Measurements from ENCODE around the gene ZNF248.

GRCh38 chr10:37762287-37762686 is 95.1 kb downstream of the ZNF248 start:
- TF ChIP-seq, protein P1, sequence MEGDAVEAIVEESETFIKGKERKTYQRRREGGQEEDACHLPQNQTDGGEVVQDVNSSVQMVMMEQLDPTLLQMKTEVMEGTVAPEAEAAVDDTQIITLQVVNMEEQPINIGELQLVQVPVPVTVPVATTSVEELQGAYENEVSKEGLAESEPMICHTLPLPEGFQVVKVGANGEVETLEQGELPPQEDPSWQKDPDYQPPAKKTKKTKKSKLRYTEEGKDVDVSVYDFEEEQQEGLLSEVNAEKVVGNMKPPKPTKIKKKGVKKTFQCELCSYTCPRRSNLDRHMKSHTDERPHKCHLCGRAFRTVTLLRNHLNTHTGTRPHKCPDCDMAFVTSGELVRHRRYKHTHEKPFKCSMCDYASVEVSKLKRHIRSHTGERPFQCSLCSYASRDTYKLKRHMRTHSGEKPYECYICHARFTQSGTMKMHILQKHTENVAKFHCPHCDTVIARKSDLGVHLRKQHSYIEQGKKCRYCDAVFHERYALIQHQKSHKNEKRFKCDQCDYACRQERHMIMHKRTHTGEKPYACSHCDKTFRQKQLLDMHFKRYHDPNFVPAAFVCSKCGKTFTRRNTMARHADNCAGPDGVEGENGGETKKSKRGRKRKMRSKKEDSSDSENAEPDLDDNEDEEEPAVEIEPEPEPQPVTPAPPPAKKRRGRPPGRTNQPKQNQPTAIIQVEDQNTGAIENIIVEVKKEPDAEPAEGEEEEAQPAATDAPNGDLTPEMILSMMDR (IDR thresholded peaks at IDR 0.05) = no peak
- TF ChIP-seq EZH2 (IDR thresholded peaks at IDR 0.05) = no peak
- TF ChIP-seq EZH2phosphoT487 (IDR thresholded peaks at IDR 0.05) = no peak

Data from neural progenitor cell (in vitro differentiated cells).